Posterior vena cava (tissue), 2 donors: ENCODE results near the gene KCTD12. TPM values are rescaled to one million over a fixed set of nuclear protein-coding genes. Genes with fewer than 3 reads are reported as not detected.

Experiments
- DNase-seq: peaks from one replicate; pipeline ENCODE4 v3.0.0-alpha.2; 2020; ENCODE audit warnings: low spot score
- intact Hi-C, 2 donors: fragments of 100-400 bp; cut with DNase I; formaldehyde crosslinking; loops; one replicate each; pipeline versions ENCODE4 v1.14.1 to v1.14.2; 2022 to 2023
- total RNA-seq, 2 donors: library from RNA; stranded (reverse); fragmentation: NEBNext Ultra II Directional; extraction: Animal tissue kit (Norgen Biotek cat#: 25700); gene quantifications; one replicate each; pipeline ENCODE4 v1.2.1, GENCODE V29; 2021
- donor health status: DM: yes; HTN: yes; CAD: no.
- donor health status: DM: yes; HTN: yes; CAD: no.

Gene KCTD12
- total RNA-seq, 2 donors from 2014 or later = 103 to 112 TPM

- no peak for DNase-seq
- intact Hi-C loops = no loop called here
These were observed 17.8 kb downstream of the KCTD12 start for GRCh38 chr13:76868371-76868770.

GRCh38 chr13:76865996-76866503 is 20.2 kb downstream of the KCTD12 start:
- intact Hi-C loops = no loop called here
- DNase-seq = no peak

GRCh38 chr13:76865109-76865508 is 21.1 kb downstream of the KCTD12 start:
- no peak for DNase-seq
- intact Hi-C loops = no loop called here

GRCh38 chr13:76864259-76864658 is 21.9 kb downstream of the KCTD12 start:
- intact Hi-C loops = no loop called here
- no peak for DNase-seq

- intact Hi-C loops = no loop called here
- DNase-seq = no peak
These were observed 23.2 kb downstream of the KCTD12 start for GRCh38 chr13:76863022-76863421.

GRCh38 chr13:76861859-76862258 is 24.3 kb downstream of the KCTD12 start:
- intact Hi-C loops = no loop called here

GRCh38 chr13:76860706-76861105 is 25.5 kb downstream of the KCTD12 start:
- DNase-seq = no peak
- intact Hi-C loops = no loop called here

More at GRCh38 chr13:76861859-76862258, 24.3 kb downstream of the KCTD12 start:
- DNase-seq = no peak

- no peak for DNase-seq
- intact Hi-C loops = no loop called here
These were observed 31.3 kb downstream of the KCTD12 start for GRCh38 chr13:76854894-76855293.

GRCh38 chr13:76853921-76854608 is 32.1 kb downstream of the KCTD12 start:
- intact Hi-C loops = no loop called here
- DNase-seq = no peak

- intact Hi-C loops = no loop called here
- DNase-seq = no peak
These were observed 32.7 kb downstream of the KCTD12 start for GRCh38 chr13:76853481-76853880.

GRCh38 chr13:76852986-76853385 is 33.2 kb downstream of the KCTD12 start:
- intact Hi-C loops = no loop called here
- no peak for DNase-seq

GRCh38 chr13:76851961-76852360 is 34.2 kb downstream of the KCTD12 start:
- intact Hi-C loops = no loop called here
- no peak for DNase-seq

- intact Hi-C loops = no loop called here
- no peak for DNase-seq
These were observed 36.7 kb downstream of the KCTD12 start for GRCh38 chr13:76849493-76849892.

GRCh38 chr13:76848596-76848995 is 37.6 kb downstream of the KCTD12 start:
- intact Hi-C loops = no loop called here
- no peak for DNase-seq

- intact Hi-C loops = no loop called here
These were observed 39.8 kb downstream of the KCTD12 start for GRCh38 chr13:76846363-76846762.

GRCh38 chr13:76845865-76846264 is 40.3 kb downstream of the KCTD12 start:
- intact Hi-C loops = no loop called here
- DNase-seq = no peak

More at GRCh38 chr13:76846363-76846762, 39.8 kb downstream of the KCTD12 start:
- no peak for DNase-seq

- intact Hi-C loops = no loop called here
- DNase-seq = no peak
These were observed 40.8 kb downstream of the KCTD12 start for GRCh38 chr13:76845367-76845766.

GRCh38 chr13:76837801-76838200 is 48.4 kb downstream of the KCTD12 start:
- DNase-seq = no peak
- intact Hi-C loops = no loop called here

- no peak for DNase-seq
- intact Hi-C loops = no loop called here
These were observed 49.9 kb downstream of the KCTD12 start for GRCh38 chr13:76836311-76836710.

GRCh38 chr13:76833441-76833954 is 52.7 kb downstream of the KCTD12 start:
- intact Hi-C loops = no loop called here
- no peak for DNase-seq
